ENCODE data around the gene SLC38A10.

SLC38A10 gene

DNA sequence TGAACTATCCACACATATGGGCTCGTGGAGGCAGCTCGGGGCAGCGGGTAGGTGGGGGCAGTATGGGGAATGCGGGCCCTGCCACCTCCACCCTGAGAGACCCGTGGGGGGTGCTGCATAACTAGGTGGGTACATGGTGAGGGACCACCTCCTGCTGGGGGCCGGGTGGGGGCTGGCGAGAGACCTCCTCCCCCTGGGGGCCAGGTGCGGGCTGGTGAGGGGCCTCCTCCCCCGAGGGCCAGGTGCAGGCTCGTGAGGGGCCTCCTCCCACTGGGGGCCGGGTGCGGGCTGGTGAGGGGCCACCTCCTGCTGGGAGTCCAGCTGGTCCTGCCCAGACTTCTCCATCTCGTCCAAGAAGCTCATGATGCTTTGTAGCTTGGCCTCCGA is 97.7 kb downstream of the SLC38A10 start:
- DNase-seq (ENCODE audit: low spot score) = no peak
- in situ Hi-C loops (cut with MboI; ENCODE audit: low pct_unique_long_range_greater_than_20kb, low sequenced_read_pairs, unreplicated experiment) = no loop called here
- TF ChIP-seq, protein P1, sequence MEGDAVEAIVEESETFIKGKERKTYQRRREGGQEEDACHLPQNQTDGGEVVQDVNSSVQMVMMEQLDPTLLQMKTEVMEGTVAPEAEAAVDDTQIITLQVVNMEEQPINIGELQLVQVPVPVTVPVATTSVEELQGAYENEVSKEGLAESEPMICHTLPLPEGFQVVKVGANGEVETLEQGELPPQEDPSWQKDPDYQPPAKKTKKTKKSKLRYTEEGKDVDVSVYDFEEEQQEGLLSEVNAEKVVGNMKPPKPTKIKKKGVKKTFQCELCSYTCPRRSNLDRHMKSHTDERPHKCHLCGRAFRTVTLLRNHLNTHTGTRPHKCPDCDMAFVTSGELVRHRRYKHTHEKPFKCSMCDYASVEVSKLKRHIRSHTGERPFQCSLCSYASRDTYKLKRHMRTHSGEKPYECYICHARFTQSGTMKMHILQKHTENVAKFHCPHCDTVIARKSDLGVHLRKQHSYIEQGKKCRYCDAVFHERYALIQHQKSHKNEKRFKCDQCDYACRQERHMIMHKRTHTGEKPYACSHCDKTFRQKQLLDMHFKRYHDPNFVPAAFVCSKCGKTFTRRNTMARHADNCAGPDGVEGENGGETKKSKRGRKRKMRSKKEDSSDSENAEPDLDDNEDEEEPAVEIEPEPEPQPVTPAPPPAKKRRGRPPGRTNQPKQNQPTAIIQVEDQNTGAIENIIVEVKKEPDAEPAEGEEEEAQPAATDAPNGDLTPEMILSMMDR (IDR thresholded peaks at IDR 0.05; ENCODE audit: extremely low read depth, insufficient read depth, missing control alignments) = no peak

DNA sequence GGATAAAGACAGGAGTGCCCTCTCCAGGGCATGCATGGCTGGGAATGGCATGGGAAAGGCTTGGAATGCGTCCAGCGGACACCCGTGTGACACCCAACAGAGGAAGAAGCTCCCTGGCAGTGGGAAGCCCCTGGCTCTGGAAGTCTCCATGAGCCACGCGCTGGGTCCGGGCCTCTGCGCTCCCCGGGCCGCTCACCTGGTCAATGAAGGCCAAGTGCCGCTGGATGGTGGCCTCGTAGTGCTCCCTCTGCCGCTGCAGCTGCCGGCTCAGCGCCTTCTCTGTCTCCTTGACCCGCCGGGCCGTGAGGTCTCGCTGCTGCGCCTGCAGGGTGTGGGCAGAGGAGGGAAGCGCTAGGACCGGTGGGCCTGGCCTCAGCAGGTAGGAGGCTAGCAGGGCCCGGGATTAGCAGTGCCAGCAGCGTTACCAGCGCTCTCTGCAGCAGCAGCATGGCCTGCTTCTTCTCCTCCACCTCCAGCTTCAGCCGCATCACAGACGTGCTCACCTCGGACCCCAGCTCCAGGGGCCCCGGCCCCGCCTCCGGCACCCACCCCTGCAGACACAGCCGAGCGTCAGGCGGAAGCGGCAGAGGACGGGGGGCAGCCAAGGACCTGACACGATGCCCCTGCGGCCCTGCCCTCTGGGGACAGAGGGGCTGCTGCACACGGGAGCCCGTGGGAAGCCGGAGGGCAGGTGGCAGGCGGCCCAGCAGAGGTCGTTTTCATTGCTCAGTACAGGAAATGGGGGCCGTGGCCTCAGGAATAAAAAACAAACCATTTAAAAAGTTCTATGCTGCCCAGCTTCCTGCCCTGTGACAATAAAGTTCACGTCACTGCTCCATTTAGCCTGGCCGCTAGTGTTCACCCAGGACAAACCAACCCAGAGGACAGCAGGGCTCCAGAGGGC is 98.3 kb downstream of the SLC38A10 start:
- TF ChIP-seq, protein P1 (IDR thresholded peaks at IDR 0.05; ENCODE audit: extremely low read depth, insufficient read depth, missing control alignments) = no peak
- in situ Hi-C loops (cut with MboI; ENCODE audit: low pct_unique_long_range_greater_than_20kb, low sequenced_read_pairs, unreplicated experiment) = no loop called here
- no peak for DNase-seq (ENCODE audit: low spot score)

DNA sequence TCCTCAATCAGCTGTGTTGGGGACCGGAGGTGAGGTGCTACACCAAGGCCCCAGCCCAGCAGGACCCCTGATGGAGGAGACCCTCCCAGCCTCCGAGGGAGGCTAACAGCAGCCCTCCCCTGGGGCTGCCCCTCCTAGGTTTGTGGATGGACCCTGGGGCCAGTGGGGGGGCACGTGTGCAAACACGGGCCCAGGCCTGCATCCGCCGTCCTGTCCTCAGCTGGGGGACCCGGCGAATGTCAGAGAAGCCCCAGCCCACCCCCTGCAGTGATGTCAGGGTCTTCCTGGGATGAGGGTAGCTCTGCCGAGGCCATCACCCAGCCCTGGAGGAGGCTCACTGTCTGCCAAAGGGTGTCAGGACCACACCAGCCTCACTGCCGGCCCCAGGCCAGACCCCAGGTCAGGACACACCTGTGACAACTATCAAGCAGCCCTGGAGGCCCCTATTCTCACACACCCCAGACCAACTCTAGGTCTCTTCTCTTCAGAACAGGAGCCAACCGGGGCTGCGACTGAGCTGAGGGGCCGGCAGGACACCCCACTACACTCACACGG is 99.1 kb downstream of the SLC38A10 start:
- DNase-seq (ENCODE audit: low spot score) = no peak
- TF ChIP-seq, protein P1 (IDR thresholded peaks at IDR 0.05; ENCODE audit: extremely low read depth, insufficient read depth, missing control alignments) = no peak
- in situ Hi-C loops (cut with MboI; ENCODE audit: low pct_unique_long_range_greater_than_20kb, low sequenced_read_pairs, unreplicated experiment) = no loop called here
